Coronary artery (tissue), 2 donors: ENCODE measurements around the gene CNNM1.

Experiments
- DNase-seq: peaks from one replicate; pipeline ENCODE4 v3.0.0-alpha.2; 2017; ENCODE audit warnings: low spot score
- H3K27ac ChIP-seq, 2 donors: fragments of 200-600 bp; sonication (generic); one replicate each; pipeline ENCODE4 v1.5.1; 2016 to 2019
- H3K4me3 ChIP-seq: fragments of 200-600 bp; sonication (generic); 2 replicates; pipeline ENCODE4 v1.5.1; 2016; ENCODE audit warnings: mild to moderate bottlenecking, moderate library complexity
- TF ChIP-seq, protein P1 (sequence below): fragments of 200-600 bp; sonication (generic); IDR thresholded peaks from one replicate; pipeline ENCODE4 v1.5.1; 2019; ENCODE audit warnings: antibody characterized with exemption

The CNNM1 gene

DNA sequence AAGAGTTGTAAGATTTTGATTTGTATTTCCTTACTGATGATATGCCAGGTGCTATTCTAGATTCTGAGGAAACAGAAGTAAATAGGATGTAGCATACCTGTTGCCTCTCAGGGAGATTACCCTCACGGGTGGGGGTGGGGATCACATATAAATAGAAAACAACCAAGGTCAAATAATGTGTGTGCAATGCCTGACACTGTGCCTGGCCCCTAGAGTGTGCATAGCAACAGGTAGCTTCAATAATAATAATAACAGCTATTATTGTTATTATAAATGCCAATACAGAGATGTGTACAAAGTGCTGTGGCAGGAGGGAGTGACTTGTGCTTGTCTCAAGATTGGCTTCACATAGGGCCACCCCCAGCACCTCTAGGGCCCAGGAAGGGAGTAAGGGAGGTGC, 24.0 kb downstream of the CNNM1 start:
- TF ChIP-seq, protein P1, sequence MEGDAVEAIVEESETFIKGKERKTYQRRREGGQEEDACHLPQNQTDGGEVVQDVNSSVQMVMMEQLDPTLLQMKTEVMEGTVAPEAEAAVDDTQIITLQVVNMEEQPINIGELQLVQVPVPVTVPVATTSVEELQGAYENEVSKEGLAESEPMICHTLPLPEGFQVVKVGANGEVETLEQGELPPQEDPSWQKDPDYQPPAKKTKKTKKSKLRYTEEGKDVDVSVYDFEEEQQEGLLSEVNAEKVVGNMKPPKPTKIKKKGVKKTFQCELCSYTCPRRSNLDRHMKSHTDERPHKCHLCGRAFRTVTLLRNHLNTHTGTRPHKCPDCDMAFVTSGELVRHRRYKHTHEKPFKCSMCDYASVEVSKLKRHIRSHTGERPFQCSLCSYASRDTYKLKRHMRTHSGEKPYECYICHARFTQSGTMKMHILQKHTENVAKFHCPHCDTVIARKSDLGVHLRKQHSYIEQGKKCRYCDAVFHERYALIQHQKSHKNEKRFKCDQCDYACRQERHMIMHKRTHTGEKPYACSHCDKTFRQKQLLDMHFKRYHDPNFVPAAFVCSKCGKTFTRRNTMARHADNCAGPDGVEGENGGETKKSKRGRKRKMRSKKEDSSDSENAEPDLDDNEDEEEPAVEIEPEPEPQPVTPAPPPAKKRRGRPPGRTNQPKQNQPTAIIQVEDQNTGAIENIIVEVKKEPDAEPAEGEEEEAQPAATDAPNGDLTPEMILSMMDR = no peak
- DNase-seq = no peak
- Histone ChIP-seq H3K27ac (no peak overlapping the region), H3K4me3 (no peak overlapping the region)

DNA sequence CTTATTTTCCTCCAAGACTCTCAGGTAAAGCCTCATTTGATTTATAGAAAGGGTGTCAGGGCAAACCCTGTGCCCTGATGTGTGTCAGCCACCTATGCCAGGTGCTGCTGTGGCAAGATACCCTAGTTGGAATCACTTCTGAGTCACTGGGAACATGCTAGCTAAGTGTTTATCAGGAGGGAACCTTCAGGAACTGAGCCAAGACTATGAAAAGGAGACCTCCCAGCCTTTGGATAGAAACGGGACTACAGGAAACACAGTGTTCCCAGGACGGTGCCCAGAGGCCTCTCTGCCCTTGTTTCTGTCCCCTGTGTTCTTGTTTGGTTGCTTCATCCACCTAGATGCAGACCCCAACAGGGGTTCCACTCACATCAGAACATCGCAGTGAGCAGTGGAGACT, 28.5 kb downstream of the CNNM1 start:
- no peak overlapping the region for H3K4me3 ChIP-seq
- no peak overlapping the region for H3K27ac ChIP-seq
- DNase-seq = no peak
- TF ChIP-seq, protein P1 = no peak

DNA sequence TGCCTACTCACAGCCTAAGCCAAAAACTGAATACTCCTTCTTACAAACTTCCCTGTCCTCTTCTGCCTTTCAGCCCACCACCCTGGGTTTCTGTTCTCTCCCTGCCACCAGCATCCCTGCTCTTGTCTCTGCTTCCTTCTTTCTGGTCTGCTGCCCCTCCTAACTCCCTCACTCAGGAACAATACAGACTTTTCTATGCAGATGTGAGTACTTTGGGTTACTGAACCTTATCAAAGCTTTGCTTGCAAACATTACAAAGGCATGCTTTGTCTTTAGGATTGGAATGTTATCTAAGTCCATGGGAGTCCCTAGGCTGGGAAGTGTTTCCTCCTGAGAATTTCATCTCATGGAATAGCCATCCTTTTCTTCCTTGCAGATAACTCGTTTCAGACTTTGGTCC, 28.9 kb downstream of the CNNM1 start:
- TF ChIP-seq, protein P1 = no peak
- H3K27ac ChIP-seq = no peak overlapping the region
- no peak overlapping the region for H3K4me3 ChIP-seq
- no peak for DNase-seq

DNA sequence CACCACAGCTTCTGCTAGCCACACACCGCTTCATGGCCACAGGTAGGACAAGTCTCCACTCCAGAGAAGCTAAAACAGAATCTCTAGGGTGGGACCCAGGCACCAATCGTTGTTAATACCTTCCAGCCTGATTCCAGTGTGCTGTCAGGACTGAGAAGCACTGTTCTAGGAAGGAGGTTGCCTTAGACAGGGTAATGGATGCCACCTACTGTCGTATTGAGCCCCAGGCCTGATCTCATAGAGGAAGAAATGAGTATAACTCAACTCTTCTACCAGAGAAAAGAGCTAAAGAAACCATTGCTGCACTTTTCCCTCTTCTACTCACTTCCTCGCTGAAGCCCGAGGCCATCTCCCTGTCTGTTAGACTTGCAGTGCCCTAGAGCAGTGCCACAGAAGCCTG, 31.8 kb downstream of the CNNM1 start:
- H3K27ac ChIP-seq = no peak overlapping the region
- TF ChIP-seq, protein P1 = no peak
- DNase-seq = no peak

DNA sequence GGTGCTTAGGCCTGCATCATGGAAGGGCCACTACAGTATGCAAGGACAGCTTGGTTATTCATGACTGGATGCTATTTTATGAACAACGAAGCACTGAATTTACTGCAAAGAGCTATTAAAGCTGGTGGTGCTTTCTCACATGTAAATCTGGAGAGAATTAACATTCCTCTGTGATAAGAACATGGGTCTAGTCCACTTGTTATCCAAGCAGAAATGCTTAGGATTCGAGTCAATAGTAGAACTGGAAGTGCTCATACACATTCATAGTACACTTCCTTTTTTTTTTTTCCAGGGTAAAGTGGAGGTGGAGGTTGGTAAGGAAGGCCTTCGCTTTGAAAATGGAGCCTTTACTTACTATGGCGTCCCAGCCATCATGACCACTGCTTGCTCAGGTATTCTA, 35.0 kb downstream of the CNNM1 start:
- TF ChIP-seq, protein P1 = no peak
- no peak for DNase-seq
- Histone ChIP-seq H3K27ac (no peak overlapping the region), H3K4me3 (no peak overlapping the region)

More for the DNA sequence above, 31.8 kb downstream of the CNNM1 start:
- no peak overlapping the region for H3K4me3 ChIP-seq

DNA sequence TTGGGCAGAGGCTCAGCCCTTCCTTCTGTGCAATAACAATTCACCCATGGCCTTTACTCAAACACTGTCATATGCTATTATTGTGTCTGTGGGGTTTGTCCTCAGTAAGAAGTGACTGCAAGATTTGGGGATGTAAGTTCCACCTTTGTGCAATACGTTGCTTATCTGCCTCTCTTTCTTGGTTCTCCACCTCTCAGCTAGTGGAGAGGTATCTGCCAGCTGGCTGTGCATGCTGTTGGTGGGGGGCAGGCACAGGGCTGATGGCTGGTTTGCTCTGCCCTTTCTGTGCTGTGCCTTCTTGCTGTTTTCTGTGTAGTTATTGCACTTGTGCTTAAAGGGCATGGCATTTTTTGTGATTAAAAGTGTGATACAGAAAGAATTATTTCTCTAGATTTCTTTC, 36.2 kb downstream of the CNNM1 start:
- Histone ChIP-seq H3K27ac (no peak overlapping the region), H3K4me3 (no peak overlapping the region)
- no peak for DNase-seq
- TF ChIP-seq, protein P1 = no peak

DNA sequence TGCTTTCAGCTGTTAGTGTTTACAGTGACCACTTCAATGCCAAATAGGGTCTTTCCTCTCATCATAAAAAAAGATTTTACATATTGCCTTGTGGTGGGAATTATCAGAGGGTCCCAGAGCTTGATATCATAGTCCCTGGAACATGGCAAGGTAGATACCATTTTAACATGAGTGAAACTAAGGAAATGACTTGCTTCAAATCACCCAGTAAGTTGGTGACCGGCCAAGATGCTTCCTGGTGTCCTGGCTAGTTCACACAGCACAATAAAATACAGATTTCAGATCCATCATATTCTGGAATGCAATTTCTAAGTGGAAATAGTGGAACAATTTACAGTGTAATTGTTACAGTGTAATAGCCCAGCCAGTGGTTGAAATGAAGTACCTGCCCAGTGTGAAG, 36.6 kb downstream of the CNNM1 start:
- DNase-seq = no peak
- no peak overlapping the region for H3K4me3 ChIP-seq
- TF ChIP-seq, protein P1 = no peak
- no peak overlapping the region for H3K27ac ChIP-seq
